Stimulated activated CD4-positive, alpha-beta T cell treated with anti-CD3 and anti-CD28 coated beads, Interleukin-15, amount 100 ng/mL, for 24 hours (primary cell): ENCODE measurements around the gene KRTAP23-1.

Experiments used
- DNase-seq: peaks from one replicate; pipeline ENCODE4 v3.0.0-alpha.2; 2020

The KRTAP23-1 gene

GRCh38 chr21:30305136-30305535 is 43.3 kb downstream of the KRTAP23-1 start:
- DNase-seq = no peak
